NCI-H146 treated with DMSO at 0.1 percent for 48 hours (cell line): ENCODE data around the gene AFP.

Experiments used
- DNase-seq: peaks from one replicate; lab custom pipeline; 2025; ENCODE audit not compliant: unreplicated experiment; lab: John Stamatoyannopoulos, UW

The AFP gene

DNA sequence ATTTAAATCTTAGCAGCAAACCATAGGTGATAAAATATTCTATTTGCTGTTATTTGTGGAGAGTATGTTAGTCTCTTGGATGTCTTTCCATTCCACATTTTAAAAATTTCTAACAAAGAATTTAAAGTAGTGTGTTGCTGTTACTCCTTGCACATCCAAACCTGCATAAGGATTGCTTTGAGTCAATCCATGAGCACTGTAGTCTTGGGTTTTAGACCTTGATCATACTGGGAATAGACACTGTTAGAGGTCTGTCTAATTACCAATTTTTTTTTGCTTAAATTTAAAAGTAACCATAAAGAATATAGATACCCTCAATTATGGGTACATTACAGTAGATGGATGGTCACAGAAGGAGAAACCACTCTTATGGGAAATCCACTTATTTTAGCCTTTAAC lies 1.5 kb downstream of the AFP start:
- DNase-seq = no peak

DNA sequence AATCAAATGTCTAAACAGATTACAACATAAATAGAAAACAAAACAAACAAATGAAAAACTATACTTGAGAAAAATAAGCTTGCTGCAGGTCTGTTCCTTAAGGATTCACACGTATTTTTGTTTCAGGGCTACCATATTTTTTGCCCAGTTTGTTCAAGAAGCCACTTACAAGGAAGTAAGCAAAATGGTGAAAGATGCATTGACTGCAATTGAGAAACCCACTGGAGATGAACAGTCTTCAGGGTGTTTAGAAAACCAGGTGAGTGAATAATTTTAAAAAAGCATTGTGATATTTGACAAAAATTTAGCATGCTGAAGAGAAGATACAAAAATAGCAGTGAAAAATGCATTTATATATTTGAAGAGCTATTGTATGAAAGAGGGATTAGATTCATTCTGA lies 2.0 kb downstream of the AFP start:
- no peak for DNase-seq

DNA sequence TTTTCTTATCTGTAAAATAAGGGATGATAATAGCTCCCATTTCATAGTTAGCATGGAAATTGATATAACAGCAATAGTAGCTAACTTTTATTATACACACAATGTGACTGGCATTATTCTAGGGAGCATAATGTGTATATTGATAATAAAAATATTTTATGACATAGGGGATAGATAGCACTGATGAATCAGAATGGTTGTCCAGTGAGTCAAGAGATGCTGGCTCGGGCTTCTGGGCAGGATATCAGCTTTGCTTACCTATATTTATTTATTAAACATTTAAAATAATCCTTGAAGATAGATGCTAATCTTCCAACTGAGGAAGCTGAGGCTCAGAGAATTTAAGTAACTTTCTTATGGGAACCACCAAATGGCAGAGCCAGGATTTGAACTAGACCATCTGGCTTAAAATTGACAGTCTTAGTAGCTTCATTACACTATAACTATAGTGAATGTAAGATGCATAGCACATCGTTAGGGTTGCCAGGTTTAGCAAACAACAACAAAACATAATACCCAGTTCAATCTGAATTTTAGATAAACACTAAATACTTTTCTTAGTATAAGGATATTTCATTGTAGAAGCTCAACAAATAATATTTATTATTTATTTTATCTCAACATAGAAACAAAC lies 2.7 kb downstream of the AFP start:
- DNase-seq = no peak

DNA sequence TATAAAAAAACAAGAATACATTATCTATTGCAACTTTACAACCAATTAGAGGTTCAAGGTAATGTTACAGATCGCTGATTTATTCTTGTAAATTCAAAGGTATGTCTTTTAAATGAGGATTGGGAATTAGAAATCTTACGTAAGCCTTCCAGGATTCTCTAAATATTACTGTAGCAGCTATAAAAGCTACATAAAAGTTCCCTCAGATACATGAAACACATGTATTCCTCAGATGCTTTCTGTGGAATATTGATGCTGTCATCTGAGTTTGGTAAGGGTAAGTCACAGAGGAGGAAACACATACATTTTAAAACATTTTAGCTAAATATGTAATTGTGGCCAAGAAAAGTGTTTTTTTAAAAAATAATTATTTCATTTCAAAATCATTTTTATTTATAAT lies 3.4 kb downstream of the AFP start:
- DNase-seq = no peak

DNA sequence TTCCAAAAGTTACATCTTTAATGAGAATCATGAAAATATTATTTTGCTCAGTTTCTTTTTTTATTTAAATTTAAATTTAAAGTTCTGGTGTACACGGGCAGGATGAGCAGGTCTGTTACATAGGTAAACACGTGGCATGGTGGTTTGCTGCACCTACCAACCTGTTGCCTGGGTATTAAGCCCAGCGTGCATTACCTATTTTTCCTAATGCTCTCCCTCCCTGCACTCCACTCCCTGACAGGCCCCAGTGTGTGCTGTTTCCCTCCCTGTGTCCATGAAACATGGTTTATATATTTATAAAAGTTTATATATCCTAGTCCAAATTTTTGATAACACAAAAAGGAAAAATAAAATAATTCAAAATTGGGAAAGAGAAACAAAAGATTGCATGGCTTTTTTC lies 4.0 kb downstream of the AFP start:
- no peak for DNase-seq

DNA sequence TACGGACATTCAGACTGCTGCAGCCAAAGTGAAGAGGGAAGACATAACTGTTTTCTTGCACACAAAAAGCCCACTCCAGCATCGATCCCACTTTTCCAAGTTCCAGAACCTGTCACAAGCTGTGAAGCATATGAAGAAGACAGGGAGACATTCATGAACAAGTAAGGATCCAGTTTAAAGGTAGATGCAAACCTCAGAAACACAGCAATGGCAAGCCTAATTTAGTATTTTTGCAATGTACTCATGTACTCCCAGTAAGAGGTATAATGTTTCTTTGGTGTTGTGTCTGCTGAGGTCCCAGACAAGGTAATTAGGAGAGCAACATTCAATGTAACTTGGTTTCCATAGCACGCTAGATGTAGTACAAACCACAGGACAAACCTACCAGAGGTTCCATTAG lies 4.6 kb downstream of the AFP start:
- DNase-seq = no peak

DNA sequence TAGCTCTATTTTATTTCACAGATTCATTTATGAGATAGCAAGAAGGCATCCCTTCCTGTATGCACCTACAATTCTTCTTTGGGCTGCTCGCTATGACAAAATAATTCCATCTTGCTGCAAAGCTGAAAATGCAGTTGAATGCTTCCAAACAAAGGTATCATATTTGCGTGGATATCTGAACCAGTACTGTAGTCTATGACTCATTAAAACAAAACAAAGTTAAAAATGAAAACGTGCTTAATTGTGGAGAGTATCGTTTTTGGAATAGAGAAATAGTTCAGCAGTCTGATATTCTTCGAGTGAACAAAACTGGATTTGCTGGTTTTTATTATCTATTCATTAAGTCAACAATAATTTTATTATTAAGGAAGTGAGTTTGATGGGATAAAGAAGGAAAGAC lies 6.3 kb downstream of the AFP start:
- no peak for DNase-seq

DNA sequence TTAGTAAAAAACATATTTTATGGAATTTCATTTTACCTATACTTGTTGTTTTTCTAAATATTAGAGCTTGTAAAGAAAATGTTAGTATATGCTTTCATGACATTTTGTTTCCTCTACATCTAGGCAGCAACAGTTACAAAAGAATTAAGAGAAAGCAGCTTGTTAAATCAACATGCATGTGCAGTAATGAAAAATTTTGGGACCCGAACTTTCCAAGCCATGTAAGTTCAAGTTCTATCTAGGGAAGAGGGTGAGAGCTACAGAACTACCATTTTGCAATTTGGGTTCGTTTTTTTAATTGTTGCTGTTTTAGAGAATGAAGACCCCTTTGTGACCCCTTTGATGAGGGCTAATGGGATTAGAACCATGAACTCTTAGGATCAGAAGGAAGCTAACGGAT lies 7.2 kb downstream of the AFP start:
- DNase-seq = no peak

DNA sequence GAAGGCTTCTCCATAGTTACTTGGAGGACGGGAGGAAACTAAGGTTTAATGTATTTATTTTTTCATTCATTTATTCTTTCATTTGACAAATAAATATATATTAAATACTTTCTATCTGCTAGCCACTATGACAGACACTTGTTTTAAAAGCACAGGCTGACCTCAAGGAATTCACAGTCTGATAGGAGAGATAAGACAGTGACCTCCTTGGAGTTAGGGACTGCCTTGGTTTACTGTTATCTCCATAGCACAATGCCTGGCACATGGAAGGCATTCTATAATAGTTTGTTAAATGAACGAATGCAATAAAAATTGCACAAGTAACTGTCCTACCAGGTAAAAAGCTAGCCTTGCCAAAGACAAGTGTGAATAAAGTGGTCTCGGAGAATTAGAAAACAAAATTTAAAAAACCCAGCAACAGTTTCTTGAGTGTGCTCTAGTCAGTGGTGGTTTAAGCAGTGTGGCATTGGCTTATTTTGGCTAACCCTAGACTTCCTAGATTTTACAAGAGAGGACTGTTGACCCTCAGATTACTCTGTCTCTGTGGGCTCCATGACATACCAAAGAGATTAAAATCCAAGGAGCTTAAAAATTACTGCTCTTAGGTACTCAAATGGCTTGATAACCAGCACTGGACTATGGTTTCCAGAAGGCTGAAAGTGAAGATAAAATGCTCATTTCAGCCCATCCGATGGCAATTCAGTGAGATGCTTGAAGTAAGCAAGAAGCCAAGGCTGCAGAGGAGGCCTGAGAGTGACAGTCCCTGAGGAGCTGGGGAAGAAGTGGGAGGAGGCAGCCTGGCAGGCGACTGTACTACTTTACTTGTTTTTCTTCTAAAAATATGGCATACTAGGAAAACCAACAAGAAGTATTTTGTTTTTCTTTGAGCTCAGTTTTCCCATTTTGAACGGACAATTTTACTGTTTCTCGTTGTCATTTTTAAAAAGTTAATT lies 9.6 kb downstream of the AFP start:
- DNase-seq = no peak

DNA sequence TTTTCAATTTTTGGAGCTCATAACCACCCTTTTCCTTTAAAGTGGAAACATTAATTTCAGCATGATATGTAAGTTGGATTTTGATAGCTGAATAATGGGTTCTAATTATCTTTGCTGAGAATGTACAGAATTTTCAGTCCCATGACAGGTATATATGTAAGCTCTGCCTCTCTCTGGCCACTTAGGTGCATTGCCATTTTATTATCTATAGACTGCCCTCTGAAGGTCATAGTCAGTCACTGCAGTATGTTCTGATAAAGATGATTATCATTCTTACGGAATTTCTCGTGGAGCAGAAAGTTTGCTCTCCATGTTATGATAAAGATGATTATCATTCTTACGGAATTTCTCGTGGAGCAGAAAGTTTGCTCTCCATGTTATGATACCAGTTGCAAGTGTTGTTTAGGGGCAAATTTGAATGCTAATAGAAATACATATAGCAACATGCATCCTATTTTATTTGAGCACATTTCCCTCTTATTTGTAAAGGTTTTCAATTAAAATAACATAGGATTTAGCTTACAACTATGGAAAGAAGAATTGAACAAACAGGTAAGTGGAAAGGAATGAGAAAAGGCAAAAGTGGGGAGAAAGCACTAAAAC lies 10.4 kb downstream of the AFP start:
- DNase-seq = peak; percentile 77

DNA sequence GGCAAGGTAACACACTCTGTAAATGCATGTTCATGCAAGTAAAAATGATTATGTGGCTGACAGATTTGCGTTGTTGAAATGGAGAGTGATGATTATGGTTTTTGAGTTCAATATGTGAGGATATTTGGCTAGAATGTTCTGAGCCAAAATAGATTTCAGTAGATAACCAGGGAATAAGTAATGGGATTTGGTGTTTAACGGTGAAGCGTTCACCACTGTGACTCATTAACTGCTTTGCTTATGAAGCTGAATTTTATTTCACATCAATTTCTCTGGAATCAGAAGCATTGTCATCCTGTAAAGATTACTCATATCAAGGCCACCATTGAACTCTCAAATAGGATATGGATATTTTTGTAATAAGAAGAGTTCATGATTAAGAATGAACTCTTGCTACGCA lies 11.7 kb downstream of the AFP start:
- no peak for DNase-seq

DNA sequence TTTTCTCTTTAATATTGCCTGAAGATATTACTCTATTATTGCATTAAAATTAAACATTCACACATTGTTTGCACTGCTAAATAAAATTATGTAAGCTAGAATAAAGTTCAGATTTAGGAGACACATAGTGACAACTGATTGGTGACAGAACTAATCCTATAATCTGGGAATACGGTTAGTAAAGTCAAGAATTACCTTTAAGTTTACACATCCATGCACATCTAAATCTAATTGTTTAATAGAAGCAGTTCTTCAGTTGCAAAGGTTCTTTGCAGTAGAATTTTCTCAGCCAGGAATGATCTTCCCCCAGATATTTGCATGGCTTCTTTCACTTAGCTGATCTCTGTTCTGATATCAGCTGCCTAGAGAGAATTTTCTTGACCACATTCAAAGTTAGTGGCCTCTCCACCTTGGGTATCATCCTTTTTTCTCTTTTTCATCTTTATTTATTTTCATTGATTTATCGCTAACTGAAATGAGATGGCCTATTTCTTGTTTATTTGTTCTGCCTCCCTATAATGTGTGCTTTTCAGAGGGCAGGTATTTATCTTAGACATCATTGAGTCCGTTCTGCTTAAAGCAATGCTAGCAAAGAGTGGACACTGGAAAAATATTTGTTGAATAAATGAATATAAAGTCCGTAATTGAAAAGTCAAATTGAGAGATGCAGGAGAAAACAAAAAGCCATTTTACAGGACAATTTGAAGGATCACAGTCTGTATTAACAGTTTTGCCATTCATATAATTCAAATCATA lies 12.6 kb downstream of the AFP start:
- no peak for DNase-seq

DNA sequence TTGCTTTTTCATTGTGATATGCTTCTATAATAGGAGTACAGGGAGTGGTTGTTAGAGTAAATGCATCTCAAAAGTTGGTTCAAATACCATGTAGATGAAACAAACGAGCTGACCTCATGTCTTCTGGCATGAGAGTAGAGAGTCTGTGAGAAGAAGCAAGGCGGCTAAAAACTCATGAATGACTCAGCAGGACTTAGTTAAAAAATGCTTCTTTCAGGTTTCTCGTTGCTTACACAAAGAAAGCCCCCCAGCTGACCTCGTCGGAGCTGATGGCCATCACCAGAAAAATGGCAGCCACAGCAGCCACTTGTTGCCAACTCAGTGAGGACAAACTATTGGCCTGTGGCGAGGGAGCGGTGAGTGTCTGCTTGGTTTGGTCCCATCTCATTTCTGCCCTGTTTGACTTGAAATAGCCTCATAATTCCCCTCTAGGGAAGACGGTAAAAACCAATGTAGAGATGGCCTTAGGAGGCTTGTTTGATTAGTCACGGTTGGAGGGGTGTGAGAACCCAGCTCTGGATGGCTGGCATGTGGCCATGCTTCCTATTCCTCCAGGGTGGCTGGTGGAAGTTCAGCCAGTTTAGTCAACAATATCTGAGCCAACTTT lies 14.5 kb downstream of the AFP start:
- peak; percentile 93 for DNase-seq

DNA sequence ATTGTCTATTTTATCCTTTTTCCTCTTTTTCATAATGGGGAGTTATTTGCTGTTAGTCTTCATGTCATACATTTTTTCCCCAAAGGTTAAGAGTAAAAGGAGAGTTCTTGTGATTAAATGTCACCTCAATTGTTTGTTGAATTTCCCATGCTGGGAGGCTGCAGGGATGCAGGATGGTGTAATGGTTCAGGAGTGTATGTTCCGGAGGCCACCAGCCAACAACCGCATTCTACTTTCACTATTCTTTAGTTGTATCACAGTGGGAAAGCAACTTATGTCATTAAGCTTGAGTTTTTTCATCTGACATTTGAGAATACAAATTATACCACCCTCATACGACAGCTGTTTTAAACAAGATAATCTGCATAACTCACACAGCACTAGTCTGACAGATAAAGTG lies 15.4 kb downstream of the AFP start:
- DNase-seq = peak; percentile 98

DNA sequence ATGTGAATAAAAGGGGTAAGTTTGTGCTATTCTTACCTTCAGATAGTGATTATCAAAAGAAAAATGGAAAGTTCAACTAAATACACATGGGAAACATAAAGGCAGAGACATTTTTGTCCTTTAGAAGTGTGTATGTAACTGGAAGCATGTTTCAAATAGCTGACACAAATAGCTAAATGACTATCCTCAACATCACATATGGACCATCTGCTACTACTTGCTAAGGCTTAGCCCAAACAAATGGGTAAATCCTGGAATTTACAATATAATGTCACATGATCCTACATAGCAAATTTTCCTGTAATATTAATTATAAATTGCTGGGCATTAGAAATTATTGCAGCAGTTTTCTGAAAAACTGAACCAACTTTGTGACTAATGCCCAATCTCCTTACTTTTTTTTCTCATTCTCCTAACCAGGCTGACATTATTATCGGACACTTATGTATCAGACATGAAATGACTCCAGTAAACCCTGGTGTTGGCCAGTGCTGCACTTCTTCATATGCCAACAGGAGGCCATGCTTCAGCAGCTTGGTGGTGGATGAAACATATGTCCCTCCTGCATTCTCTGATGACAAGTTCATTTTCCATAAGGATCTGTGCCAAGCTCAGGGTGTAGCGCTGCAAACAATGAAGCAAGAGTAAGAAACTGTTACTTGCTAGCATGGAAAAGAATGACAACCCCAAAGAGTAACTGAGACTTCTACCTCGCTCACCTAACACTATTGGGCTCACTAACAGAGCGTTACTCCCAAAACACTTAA lies 16.1 kb downstream of the AFP start:
- peak; percentile 37 for DNase-seq

DNA sequence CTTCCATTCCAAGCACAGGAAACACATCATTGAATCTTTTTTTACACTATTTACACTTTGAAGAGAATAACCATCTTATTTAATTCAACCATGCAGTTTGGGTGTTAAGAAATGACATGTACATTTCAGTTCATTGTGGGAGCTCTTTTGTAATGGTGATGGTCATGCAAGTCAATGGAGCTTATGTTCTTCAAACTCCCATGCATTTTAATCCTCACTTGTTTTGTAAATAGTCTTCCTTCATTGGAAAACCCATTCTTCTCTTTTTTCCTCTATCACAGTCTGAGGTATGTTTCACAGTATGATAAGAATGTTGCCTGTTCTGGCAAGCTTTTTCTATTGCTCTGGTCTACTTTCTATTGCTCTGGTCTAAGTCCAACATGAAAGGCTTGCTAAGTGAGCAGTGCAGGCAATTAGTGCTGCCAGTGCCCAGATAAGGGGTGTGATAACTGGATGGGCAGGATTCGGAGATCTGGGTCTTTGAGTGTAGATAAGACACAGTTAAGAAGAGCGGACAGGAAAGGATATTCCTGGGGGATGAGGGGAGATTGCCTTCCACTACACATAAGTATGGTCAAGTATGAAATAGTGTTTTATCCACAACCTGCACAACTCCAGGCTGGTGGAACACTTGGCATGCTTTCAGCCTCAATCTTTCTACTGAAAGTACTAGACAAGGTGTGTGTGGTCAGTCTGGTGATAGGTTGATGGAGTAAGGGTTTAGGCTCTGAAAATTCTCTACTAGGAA lies 17.1 kb downstream of the AFP start:
- DNase-seq = no peak

DNA sequence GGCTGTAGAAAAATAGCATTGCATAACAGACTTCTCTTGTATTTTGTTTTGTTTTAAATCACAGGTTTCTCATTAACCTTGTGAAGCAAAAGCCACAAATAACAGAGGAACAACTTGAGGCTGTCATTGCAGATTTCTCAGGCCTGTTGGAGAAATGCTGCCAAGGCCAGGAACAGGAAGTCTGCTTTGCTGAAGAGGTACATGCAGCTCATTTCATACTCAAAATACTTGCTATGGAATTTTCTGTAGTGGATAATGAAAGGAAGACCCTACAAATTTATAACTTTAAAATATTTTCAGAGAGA lies 17.6 kb downstream of the AFP start:
- DNase-seq = no peak

DNA sequence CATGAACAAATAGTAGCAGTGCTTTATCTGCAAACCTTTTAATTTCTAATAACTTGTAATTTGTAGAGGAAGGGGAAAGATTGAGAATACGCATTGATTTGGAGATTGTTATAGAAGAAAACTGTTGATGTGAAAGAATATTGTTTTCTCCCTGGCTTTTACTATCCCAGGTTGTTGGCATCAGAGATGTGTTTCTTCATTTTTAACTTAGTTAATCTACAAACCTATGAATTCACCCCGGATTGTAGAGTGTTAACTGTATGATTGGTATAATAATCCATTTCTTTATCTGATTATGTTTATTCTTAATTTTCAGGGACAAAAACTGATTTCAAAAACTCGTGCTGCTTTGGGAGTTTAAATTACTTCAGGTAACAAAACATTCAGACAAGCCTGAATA lies 18.9 kb downstream of the AFP start:
- no peak for DNase-seq

DNA sequence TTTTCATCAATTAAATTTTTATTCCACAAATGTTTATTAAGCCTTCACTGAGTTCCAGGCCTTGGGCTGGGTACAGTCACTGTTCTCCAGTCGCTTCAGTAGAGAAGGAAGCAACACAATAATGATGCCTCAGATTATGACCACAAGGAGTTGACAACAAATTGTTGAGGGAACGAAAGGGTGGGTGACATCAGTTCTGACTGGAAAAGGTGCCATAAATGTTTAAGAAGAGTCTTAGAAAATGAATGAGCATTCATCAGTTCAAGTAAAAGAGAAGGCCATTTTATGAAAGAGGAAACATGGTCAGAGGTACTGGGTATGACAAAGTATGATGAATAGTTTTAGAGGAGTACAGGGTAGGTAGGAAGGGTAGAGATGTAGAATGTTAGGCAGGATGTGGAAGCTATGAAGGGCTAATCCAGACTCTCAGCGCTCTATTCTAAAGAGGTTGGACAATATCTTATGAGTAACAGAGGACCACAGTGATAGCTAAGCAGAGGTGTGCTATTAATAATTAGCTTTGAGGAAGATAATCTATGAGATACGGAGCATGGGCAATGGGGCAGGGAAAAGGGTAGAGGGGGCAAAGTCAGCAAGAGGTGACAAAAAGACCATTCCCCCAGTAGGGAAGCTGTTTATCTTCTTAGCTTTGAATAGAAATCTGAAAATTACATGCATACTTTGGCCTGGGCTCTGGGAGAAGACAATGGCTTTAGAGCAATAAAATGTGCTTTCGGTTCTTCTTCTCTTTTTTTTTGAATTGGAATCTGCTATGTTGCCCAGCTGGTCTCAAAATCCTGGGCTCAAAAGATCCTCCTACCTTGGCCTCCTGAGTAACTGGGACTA lies 20.4 kb downstream of the AFP start:
- DNase-seq = no peak
